ENCODE results near the gene PPARD.
"Not testable (repeated sequence)": the region's sequence is repeated elsewhere in the genome, so short reads cannot be mapped to it uniquely, and the experiment has no call there.

The PPARD gene

GRCh38 chr6:35389386-35389785, 47.0 kb downstream of the PPARD start:
- not testable (repeated sequence) for H3K36me3 ChIP-seq (ENCODE audit: control insufficient read depth in 1 of 2, insufficient read depth in 2 of 2, low read length in 2 of 2); H3K27me3 ChIP-seq (ENCODE audit: low read depth, low read length); H3K9me3 ChIP-seq (ENCODE audit: control insufficient read depth in 1 of 2, low read length in 2 of 2); H3K4me3 ChIP-seq (ENCODE audit: low read depth in 1 of 2, low read length in 2 of 2); H3K27ac ChIP-seq (ENCODE audit: low read length)
- H3K4me1 ChIP-seq (ENCODE audit: control insufficient read depth in 1 of 2, insufficient read depth in 2 of 2, low read length in 2 of 2) = peaks cover 7 to 21% of the 10 kb centered on the region in 2 donors

DNA sequence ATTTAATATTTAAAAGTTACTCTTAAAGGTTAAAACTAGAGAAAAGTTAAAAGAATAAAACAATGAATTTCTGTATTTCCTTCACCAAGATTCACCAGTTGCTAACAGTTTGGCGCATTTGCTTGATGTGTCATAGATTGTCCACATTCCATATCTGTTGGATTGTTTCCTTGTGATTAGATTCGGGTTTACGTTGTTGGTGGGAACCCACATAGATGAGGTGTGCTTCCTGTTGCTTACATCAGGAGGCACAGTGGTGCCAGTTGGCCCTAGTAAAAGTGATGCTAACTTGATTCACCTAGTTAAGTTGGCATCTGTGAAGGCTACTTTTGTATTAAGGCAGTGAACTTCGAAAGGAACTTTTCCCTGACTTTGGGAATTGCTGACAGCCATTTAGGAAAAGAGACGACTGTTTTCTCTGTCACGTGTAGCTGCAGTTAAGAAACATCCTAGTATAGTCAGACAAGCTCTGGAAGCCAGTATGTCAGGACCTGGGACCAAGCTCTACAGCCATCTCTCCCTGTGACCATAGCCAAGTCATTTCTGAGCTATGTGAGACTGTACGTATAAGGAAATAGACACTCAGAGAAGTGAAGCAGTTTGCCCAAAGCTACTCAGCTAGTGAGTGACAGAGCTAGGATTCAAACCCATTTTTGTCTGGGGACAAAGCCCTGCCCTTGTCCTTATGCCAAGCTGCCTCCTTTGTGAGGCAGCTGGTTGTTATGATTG, 49.0 kb downstream of the PPARD start:
- Histone ChIP-seq H3K36me3 (ENCODE audit: control insufficient read depth in 1 of 2, insufficient read depth in 2 of 2, low read length in 2 of 2) (no peaks in the 10 kb centered on the region), H3K9me3 (ENCODE audit: control insufficient read depth in 1 of 2, low read length in 2 of 2) (no peaks in the 10 kb centered on the region), H3K27ac (ENCODE audit: low read length) (no peak overlapping the region), H3K27me3 (ENCODE audit: low read depth, low read length) (no peaks in the 10 kb centered on the region), H3K4me1 (ENCODE audit: control insufficient read depth in 1 of 2, insufficient read depth in 2 of 2, low read length in 2 of 2) (peaks cover 7 to 14% of the 10 kb centered on the region in 2 donors), H3K4me3 (ENCODE audit: low read depth in 1 of 2, low read length in 2 of 2) (no peak overlapping the region)

- H3K9me3 ChIP-seq (ENCODE audit: control insufficient read depth in 1 of 2, low read length in 2 of 2) = no peaks in the 10 kb centered on the region
- H3K27ac ChIP-seq (ENCODE audit: low read length) = no peak overlapping the region
- H3K36me3 ChIP-seq (ENCODE audit: control insufficient read depth in 1 of 2, insufficient read depth in 2 of 2, low read length in 2 of 2) = no peaks in the 10 kb centered on the region
- no peak overlapping the region for H3K4me3 ChIP-seq (ENCODE audit: low read depth in 1 of 2, low read length in 2 of 2)
- H3K27me3 ChIP-seq (ENCODE audit: low read depth, low read length) = no peaks in the 10 kb centered on the region
- H3K4me1 ChIP-seq (ENCODE audit: control insufficient read depth in 1 of 2, insufficient read depth in 2 of 2, low read length in 2 of 2) = peaks cover 7 to 14% of the 10 kb centered on the region in 2 donors
Observed at GRCh38 chr6:35392111-35392702, 49.8 kb downstream of the PPARD start.

- Histone ChIP-seq H3K4me3 (ENCODE audit: low read depth in 1 of 2, low read length in 2 of 2) (no peak overlapping the region), H3K27me3 (ENCODE audit: low read depth, low read length) (no peaks in the 10 kb centered on the region), H3K27ac (ENCODE audit: low read length) (no peak overlapping the region), H3K9me3 (ENCODE audit: control insufficient read depth in 1 of 2, low read length in 2 of 2) (no peaks in the 10 kb centered on the region), H3K4me1 (ENCODE audit: control insufficient read depth in 1 of 2, insufficient read depth in 2 of 2, low read length in 2 of 2) (peaks cover 7 to 14% of the 10 kb centered on the region in 2 donors), H3K36me3 (ENCODE audit: control insufficient read depth in 1 of 2, insufficient read depth in 2 of 2, low read length in 2 of 2) (no peaks in the 10 kb centered on the region)
Observed at GRCh38 chr6:35392773-35393672, 50.7 kb downstream of the PPARD start.

GRCh38 chr6:35396991-35397390, 54.6 kb downstream of the PPARD start:
- H3K4me1 ChIP-seq (ENCODE audit: control insufficient read depth in 1 of 2, insufficient read depth in 2 of 2, low read length in 2 of 2) = peaks cover 0 to 7% of the 10 kb centered on the region in 2 donors
- no peaks in the 10 kb centered on the region for H3K9me3 ChIP-seq (ENCODE audit: control insufficient read depth in 1 of 2, low read length in 2 of 2)
- H3K27me3 ChIP-seq (ENCODE audit: low read depth, low read length) = no peaks in the 10 kb centered on the region
- no peaks in the 10 kb centered on the region for H3K36me3 ChIP-seq (ENCODE audit: control insufficient read depth in 1 of 2, insufficient read depth in 2 of 2, low read length in 2 of 2)
- H3K27ac ChIP-seq (ENCODE audit: low read length) = no peak overlapping the region
- no peak overlapping the region for H3K4me3 ChIP-seq (ENCODE audit: low read depth in 1 of 2, low read length in 2 of 2)

DNA sequence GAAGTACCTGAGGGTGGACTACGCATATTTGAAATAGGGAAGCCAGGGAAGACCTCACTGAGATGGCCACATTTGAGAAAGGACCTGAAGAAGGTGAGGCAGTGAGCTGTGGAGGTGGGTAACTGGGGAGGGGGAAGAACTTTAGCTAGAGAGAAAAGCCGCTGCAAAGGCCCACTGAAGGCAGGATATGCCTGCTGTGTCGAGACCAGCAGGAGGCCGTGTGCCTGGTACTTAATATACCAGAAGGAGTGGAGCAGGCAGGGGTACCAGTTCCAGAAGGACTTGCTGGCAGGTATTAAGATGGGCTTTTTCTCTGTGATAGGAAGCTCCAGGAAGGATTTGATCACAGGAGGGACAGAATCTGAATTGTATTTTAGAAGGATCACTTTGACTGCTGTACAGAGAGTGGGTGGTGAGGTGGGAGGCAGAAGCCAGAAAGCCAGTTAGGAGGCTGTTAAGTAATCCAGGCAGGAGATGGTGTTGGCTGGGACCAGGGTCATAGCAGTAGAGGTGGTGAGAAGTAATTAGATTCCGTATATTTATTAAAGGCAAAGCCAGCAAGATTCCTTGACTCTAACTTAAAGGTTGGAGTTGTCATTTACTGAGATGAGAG, 55.6 kb downstream of the PPARD start:
- Histone ChIP-seq H3K4me1 (ENCODE audit: control insufficient read depth in 1 of 2, insufficient read depth in 2 of 2, low read length in 2 of 2) (no peaks in the 10 kb centered on the region), H3K27ac (ENCODE audit: low read length) (no peak overlapping the region), H3K4me3 (ENCODE audit: low read depth in 1 of 2, low read length in 2 of 2) (no peak overlapping the region), H3K27me3 (ENCODE audit: low read depth, low read length) (no peaks in the 10 kb centered on the region), H3K36me3 (ENCODE audit: control insufficient read depth in 1 of 2, insufficient read depth in 2 of 2, low read length in 2 of 2) (no peaks in the 10 kb centered on the region), H3K9me3 (ENCODE audit: control insufficient read depth in 1 of 2, low read length in 2 of 2) (no peaks in the 10 kb centered on the region)

- Histone ChIP-seq H3K36me3 (ENCODE audit: control insufficient read depth in 1 of 2, insufficient read depth in 2 of 2, low read length in 2 of 2) (no peaks in the 10 kb centered on the region), H3K4me1 (ENCODE audit: control insufficient read depth in 1 of 2, insufficient read depth in 2 of 2, low read length in 2 of 2) (no peaks in the 10 kb centered on the region)
Observed at GRCh38 chr6:35398526-35398925, 56.2 kb downstream of the PPARD start.

GRCh38 chr6:35400111-35400510, 57.8 kb downstream of the PPARD start:
- no peak overlapping the region for H3K4me3 ChIP-seq (ENCODE audit: low read depth in 1 of 2, low read length in 2 of 2)
- H3K36me3 ChIP-seq (ENCODE audit: control insufficient read depth in 1 of 2, insufficient read depth in 2 of 2, low read length in 2 of 2) = no peaks in the 10 kb centered on the region
- H3K9me3 ChIP-seq (ENCODE audit: control insufficient read depth in 1 of 2, low read length in 2 of 2) = no peaks in the 10 kb centered on the region
- H3K4me1 ChIP-seq (ENCODE audit: control insufficient read depth in 1 of 2, insufficient read depth in 2 of 2, low read length in 2 of 2) = no peaks in the 10 kb centered on the region
- H3K27me3 ChIP-seq (ENCODE audit: low read depth, low read length) = no peaks in the 10 kb centered on the region
- no peak overlapping the region for H3K27ac ChIP-seq (ENCODE audit: low read length)

More at GRCh38 chr6:35398526-35398925, 56.2 kb downstream of the PPARD start:
- Histone ChIP-seq H3K27ac (ENCODE audit: low read length) (no peak overlapping the region), H3K27me3 (ENCODE audit: low read depth, low read length) (no peaks in the 10 kb centered on the region), H3K9me3 (ENCODE audit: control insufficient read depth in 1 of 2, low read length in 2 of 2) (no peaks in the 10 kb centered on the region), H3K4me3 (ENCODE audit: low read depth in 1 of 2, low read length in 2 of 2) (no peak overlapping the region)

- Histone ChIP-seq H3K27me3 (ENCODE audit: low read depth, low read length) (no peaks in the 10 kb centered on the region), H3K36me3 (ENCODE audit: control insufficient read depth in 1 of 2, insufficient read depth in 2 of 2, low read length in 2 of 2) (no peaks in the 10 kb centered on the region), H3K4me3 (ENCODE audit: low read depth in 1 of 2, low read length in 2 of 2) (no peak overlapping the region), H3K9me3 (ENCODE audit: control insufficient read depth in 1 of 2, low read length in 2 of 2) (no peaks in the 10 kb centered on the region), H3K4me1 (ENCODE audit: control insufficient read depth in 1 of 2, insufficient read depth in 2 of 2, low read length in 2 of 2) (no peaks in the 10 kb centered on the region), H3K27ac (ENCODE audit: low read length) (no peak overlapping the region)
Observed at GRCh38 chr6:35400901-35401311, 58.5 kb downstream of the PPARD start.

- Histone ChIP-seq H3K9me3 (ENCODE audit: control insufficient read depth in 1 of 2, low read length in 2 of 2) (no peaks in the 10 kb centered on the region), H3K27ac (ENCODE audit: low read length) (no peak overlapping the region)
Observed at GRCh38 chr6:35401514-35401913, 59.2 kb downstream of the PPARD start.

More at GRCh38 chr6:35401514-35401913, 59.2 kb downstream of the PPARD start:
- Histone ChIP-seq H3K36me3 (ENCODE audit: control insufficient read depth in 1 of 2, insufficient read depth in 2 of 2, low read length in 2 of 2) (no peaks in the 10 kb centered on the region), H3K4me3 (ENCODE audit: low read depth in 1 of 2, low read length in 2 of 2) (no peak overlapping the region), H3K4me1 (ENCODE audit: control insufficient read depth in 1 of 2, insufficient read depth in 2 of 2, low read length in 2 of 2) (no peaks in the 10 kb centered on the region), H3K27me3 (ENCODE audit: low read depth, low read length) (no peaks in the 10 kb centered on the region)

Measured in muscle layer of duodenum (tissue), 2 donors.